IPS-15b (cell line): ENCODE results near the gene EDAR.

Experiments used
- H3K27me3 ChIP-seq: one replicate; pipeline ENCODE4 v1.6.1; 2013; ENCODE audit warnings: low read length; ENCODE audit not compliant: control insufficient read depth, insufficient read depth
- H3K36me3 ChIP-seq: one replicate; pipeline ENCODE4 v1.6.1; 2013; ENCODE audit warnings: low read length; ENCODE audit not compliant: control insufficient read depth, insufficient read depth
- H3K4me1 ChIP-seq: one replicate; pipeline ENCODE4 v1.6.1; 2013; ENCODE audit warnings: mild to moderate bottlenecking, low read length; ENCODE audit not compliant: control insufficient read depth, insufficient read depth
- H3K4me3 ChIP-seq: one replicate; pipeline ENCODE4 v1.5.1; 2013; ENCODE audit warnings: low read depth, low read length
- H3K9ac ChIP-seq: one replicate; pipeline ENCODE4 v1.6.1; 2013; ENCODE audit warnings: low read depth, mild to moderate bottlenecking, low read length
- H3K9me3 ChIP-seq: one replicate; pipeline ENCODE4 v1.6.1; 2013; ENCODE audit warnings: mild to moderate bottlenecking, low read length; ENCODE audit not compliant: control insufficient read depth, insufficient read depth

The EDAR gene

DNA sequence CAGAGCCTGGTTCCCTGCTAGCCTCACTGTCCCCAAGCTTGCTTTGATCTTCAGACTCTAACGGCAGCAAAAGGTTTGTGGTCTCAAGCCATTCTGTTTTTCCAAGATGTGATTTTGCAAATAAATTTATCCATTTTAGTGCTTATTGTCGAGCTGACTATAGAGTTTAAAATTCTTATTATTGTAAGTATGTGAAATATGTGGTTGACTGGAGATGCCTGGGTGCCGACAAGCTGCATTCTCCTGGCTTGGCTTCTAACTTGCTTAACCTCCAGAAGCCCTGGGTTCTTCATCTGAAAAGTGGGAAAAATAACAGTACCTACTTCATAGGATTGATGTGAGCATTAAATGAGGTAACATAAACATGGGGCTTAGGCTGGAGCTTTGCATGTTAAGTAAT lies 9.9 kb upstream of the EDAR start:
- H3K36me3 ChIP-seq = no peaks in the 10 kb centered on the region
- no peak overlapping the region for H3K4me3 ChIP-seq
- H3K9ac ChIP-seq = no peak overlapping the region
- no peaks in the 10 kb centered on the region for H3K27me3 ChIP-seq
- H3K4me1 ChIP-seq = no peaks in the 10 kb centered on the region
- H3K9me3 ChIP-seq = no peaks in the 10 kb centered on the region

DNA sequence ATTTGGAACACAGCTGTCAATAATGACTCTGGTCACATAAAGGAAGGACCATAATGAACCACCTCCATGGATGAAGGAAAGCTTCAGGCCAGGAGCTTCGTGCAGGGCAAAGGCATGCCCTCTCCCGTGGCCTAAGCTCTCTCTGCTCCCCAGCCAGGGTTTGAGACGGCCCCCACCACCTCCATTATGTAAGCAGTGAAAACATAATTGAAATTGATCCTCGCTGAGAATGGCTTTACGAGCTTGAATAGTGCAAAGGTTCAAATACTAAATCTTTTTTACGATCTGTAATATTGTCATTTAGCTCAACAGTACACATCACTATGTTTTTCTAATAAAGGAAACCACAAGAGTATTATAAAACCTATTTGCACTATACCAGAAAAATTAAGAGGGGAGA lies 5.2 kb upstream of the EDAR start:
- Histone ChIP-seq H3K4me1 (no peaks in the 10 kb centered on the region), H3K27me3 (no peaks in the 10 kb centered on the region), H3K36me3 (no peaks in the 10 kb centered on the region), H3K4me3 (no peak overlapping the region), H3K9me3 (no peaks in the 10 kb centered on the region), H3K9ac (no peak overlapping the region)

DNA sequence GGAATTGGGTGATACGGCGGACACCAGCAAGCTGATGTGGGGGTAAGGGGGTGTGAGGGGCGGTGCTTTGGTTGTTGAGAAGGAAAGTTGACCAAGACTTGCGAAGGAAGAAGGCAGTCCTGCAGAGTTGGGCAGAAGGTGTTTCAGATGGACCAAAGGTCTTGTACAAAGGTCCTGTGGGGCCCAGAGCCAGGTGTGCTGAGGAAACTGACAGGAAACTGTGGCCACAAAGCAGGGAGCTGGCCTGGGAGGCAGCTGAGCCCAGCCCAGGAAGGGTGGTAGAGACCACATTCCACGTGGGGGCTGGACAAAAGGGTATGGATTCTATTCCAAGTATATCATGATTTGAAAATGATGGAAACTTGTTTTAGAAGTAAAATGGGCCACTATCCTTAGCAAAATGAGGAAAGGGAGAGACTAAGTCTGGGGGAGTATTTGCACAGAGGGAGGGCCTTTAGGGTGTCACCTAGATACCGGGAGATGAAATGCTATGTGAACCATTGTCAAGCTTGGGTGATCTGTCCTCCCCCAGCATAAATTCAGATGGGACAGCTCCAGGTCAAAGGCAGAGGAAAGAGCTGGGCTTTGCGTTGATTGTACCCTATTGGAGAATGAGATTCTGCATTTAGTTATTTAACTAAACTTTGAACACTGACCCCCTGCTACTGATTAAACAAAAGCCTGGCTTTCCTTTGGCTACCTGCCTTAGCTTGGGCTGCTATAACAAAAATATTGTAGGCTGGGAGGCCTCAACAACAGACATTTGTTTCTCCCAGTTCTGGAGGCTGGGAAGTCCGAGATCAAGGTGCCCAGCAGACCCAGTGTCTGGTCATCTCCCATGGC lies 4.3 kb upstream of the EDAR start:
- Histone ChIP-seq H3K27me3 (no peaks in the 10 kb centered on the region), H3K4me1 (no peaks in the 10 kb centered on the region), H3K9ac (no peak overlapping the region), H3K9me3 (no peaks in the 10 kb centered on the region), H3K36me3 (no peaks in the 10 kb centered on the region), H3K4me3 (no peak overlapping the region)

DNA sequence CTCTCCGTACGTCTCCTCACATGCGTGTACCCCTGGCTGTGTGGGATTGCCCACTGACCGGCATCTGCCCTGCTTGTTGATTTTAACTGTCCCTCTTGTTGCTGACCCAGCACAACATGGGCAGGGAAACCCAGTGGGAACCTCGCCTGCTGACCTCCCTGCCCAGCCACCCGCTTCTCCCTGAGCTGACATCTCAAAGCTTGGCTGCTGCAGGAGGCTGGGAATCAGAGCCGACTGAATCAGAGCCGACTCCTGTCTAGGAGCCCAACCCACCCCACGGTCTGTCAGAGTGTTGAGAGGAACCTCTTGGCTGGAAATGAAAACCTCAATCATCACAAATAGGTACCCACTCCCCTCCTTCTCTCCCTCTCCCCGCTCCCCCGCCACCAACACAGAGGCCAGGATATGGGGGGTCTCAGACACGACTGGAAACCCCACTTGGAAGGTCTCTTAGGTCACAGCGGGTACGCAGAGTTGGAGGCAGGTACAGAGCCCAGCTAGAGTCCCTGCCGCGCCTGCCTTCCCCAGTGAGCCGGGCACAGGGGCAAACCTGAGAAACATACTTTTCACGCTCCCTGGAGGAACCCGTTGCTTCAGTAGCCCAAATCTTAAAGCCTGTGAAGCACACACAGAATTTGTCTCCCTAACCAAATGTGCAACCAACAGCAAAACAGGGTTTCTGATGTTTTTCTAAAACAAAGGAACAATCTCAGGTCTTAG lies 784 bp downstream of the EDAR start:
- H3K4me1 ChIP-seq = no peaks in the 10 kb centered on the region
- no peak overlapping the region for H3K9ac ChIP-seq
- H3K27me3 ChIP-seq = no peaks in the 10 kb centered on the region
- no peaks in the 10 kb centered on the region for H3K9me3 ChIP-seq
- H3K36me3 ChIP-seq = no peaks in the 10 kb centered on the region
- H3K4me3 ChIP-seq = no peak overlapping the region

DNA sequence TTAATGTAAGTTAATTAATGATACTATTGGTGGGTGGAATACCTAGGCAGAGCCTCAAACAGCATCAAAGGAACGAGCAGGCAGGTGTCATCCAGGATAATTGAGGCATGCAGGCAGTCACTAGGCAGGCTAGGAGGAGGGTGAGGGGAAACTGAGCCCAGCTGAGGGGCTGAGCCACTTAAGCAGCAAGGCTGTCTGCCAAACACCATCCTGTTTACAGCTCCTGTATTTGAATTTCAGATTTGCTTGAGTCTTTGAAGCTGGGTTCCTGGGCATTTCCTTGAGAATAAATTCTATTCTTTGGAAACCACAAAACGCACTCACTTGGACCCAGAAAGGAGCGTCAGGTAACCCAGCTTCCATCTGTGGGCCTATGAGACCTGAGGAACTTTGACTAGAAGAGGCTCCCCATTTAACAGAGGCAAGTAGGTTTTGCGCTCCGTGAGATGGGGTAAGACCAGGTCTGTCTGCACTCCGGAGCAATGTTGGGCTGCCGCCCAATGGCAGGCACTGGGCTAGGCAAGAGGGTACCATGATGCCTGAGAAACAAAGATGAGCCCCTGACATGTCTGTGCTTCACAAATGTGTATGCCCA lies 2.0 kb downstream of the EDAR start:
- H3K36me3 ChIP-seq = no peaks in the 10 kb centered on the region
- no peak overlapping the region for H3K9ac ChIP-seq
- no peaks in the 10 kb centered on the region for H3K4me1 ChIP-seq

DNA sequence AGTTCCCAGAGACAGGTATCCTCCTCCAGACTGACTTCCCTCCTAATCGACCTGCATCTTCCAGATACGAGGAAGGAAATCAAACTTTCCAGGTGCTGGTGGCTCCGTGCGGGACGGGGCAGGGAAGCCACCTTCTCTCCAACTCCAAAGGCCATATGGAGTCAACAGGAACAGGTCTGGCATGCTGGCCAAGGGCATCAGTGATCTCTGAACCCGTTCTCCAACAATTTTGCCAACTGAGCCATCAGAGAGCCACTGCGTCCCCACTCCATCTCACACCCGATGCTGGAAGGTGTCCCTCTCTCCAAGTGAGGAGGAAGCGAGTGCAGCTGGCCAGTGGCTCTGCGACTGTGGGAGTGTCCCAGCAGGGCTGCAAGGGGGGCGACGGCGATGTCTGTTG lies 5.4 kb downstream of the EDAR start:
- H3K4me1 ChIP-seq = no peaks in the 10 kb centered on the region
- H3K36me3 ChIP-seq = no peaks in the 10 kb centered on the region
- H3K9me3 ChIP-seq = no peaks in the 10 kb centered on the region
- no peak overlapping the region for H3K9ac ChIP-seq
- no peaks in the 10 kb centered on the region for H3K27me3 ChIP-seq
- no peak overlapping the region for H3K4me3 ChIP-seq

More for the DNA sequence above, 2.0 kb downstream of the EDAR start:
- Histone ChIP-seq H3K27me3 (no peaks in the 10 kb centered on the region), H3K9me3 (no peaks in the 10 kb centered on the region), H3K4me3 (no peak overlapping the region)

DNA sequence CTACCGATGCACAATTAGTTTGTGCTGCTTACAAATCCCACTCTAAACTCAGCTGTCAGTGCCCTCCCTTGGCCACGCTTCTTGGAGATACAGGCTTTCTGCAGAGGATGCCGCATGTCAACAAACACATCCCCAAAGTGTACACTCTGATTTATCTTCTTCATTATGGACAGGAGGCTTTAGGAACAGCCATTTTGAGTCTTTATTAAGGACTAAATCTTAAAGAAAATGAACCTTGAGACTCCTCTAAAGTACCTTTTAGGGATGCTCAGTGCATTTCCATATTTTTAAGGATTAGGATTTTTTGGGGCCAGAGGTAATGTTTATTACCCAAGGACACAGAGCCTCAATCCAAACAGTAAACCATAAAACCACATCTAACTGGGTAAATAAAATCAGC lies 6.0 kb downstream of the EDAR start:
- Histone ChIP-seq H3K4me3 (no peak overlapping the region), H3K36me3 (no peaks in the 10 kb centered on the region), H3K9ac (no peak overlapping the region), H3K4me1 (no peaks in the 10 kb centered on the region), H3K27me3 (no peaks in the 10 kb centered on the region), H3K9me3 (no peaks in the 10 kb centered on the region)

DNA sequence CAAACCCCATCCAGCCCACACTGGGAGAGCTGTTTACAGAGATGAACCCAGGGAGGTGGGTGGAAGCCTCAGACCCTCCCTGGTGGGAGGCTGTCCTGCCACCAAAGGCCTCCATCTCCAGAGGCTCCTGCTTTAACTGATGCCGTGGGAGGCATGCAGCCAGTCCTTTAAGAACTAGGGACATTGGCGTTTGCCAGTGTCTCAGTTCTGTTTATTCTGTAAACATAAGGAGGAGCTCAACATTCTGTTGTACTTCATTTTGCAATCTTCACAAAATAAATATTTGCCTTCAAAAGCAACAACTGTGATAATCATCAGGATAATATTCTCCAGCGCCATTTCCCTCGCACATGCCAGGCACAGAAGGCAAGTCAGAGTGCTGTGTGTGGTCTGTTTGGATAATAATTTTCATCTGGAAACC lies 6.8 kb downstream of the EDAR start:
- no peaks in the 10 kb centered on the region for H3K36me3 ChIP-seq
- no peaks in the 10 kb centered on the region for H3K4me1 ChIP-seq
- no peak overlapping the region for H3K4me3 ChIP-seq
- no peaks in the 10 kb centered on the region for H3K27me3 ChIP-seq
- H3K9ac ChIP-seq = no peak overlapping the region
- H3K9me3 ChIP-seq = no peaks in the 10 kb centered on the region

DNA sequence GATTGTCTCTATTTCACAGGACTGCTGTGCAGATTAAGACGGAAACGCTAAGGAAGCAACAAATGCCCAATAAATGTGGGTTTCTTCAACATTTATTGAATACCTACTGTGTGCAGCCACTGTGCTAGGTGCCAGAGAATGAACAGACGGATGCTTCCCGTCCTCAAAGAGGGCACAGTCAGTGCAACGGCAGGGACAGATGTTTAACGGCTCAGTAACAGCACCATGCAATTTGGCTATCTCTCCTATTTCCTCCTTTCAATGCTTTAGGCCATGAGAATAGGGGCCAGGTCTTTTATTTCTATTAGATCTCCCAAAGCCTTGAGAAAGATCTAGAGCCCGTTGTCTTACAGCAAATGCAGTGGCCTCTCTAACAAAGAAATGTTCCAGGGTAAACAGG lies 7.2 kb downstream of the EDAR start:
- no peak overlapping the region for H3K9ac ChIP-seq
- H3K36me3 ChIP-seq = no peaks in the 10 kb centered on the region
- no peak overlapping the region for H3K4me3 ChIP-seq
- no peaks in the 10 kb centered on the region for H3K4me1 ChIP-seq
- H3K27me3 ChIP-seq = no peaks in the 10 kb centered on the region
- H3K9me3 ChIP-seq = no peaks in the 10 kb centered on the region

DNA sequence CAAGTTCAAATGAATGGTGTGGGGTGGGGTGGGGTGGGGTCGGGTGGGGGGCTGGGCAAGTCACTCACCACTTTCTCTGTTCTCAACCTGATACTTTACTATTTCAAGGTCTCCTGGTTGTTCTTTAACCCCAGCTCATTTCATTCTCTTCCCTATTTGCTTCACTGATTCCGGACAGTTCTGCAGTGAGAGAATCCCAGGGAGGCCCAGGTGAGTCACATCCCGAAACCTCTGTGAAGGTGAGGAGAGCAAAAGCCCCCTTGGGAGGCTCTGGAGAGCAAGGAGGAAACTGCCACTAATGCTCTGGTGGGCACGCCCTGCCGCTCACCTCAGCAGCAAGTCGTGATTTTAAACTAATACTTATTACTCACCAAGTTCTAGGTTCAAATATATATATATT lies 8.9 kb downstream of the EDAR start:
- Histone ChIP-seq H3K36me3 (no peaks in the 10 kb centered on the region), H3K4me3 (no peak overlapping the region), H3K9ac (no peak overlapping the region), H3K27me3 (no peaks in the 10 kb centered on the region), H3K4me1 (no peaks in the 10 kb centered on the region), H3K9me3 (no peaks in the 10 kb centered on the region)

DNA sequence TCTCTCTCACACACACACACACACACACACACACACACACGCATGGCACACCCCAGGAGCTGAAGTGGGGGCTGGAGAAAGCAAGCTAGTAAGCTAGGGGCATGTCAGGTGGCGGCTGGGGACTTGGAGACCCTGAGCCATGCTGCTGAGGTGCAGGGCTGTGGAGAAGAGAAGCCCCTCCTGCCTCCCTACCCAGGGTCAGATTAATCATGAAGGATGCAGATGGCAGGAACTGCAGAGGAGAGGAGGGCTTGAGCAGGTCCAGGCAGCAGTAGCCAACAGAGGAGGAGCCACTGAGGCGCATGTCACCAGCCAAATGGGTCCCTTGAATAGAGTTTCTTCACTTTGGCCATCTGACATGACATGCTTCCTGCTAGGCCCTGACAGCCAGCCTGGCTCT lies 9.6 kb downstream of the EDAR start:
- Histone ChIP-seq H3K4me1 (no peaks in the 10 kb centered on the region), H3K4me3 (no peak overlapping the region), H3K27me3 (no peaks in the 10 kb centered on the region), H3K9ac (no peak overlapping the region), H3K9me3 (no peaks in the 10 kb centered on the region), H3K36me3 (no peaks in the 10 kb centered on the region)

DNA sequence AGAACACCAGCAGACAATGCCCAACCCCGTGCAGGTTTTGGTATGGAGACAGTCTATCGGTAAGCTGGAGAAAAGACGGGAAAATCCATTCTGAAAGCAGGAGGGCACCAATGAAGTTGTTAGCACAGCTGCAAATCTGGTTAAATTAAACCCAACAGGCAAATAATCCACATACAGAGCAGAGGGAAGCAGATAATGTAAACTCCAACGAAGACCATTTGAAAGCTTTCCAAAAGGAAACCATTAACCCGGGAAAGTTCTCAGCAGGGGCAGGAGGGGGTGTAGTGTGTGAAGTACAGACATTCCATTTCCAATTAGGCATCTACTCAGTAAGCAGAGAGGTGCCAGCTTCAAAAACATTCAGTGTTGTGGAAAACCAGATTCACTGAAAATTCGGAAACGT lies 10.3 kb downstream of the EDAR start:
- H3K36me3 ChIP-seq = no peaks in the 10 kb centered on the region
- no peak overlapping the region for H3K4me3 ChIP-seq
- no peaks in the 10 kb centered on the region for H3K27me3 ChIP-seq
- H3K9me3 ChIP-seq = no peaks in the 10 kb centered on the region
- H3K9ac ChIP-seq = no peak overlapping the region
- no peaks in the 10 kb centered on the region for H3K4me1 ChIP-seq
